Nucleus accumbens (tissue), 56 donors: ENCODE data around the gene MYO1H.
"Not testable (repeated sequence)": the region's sequence is repeated elsewhere in the genome, so short reads cannot be mapped to it uniquely, and the experiment has no call there.

Experiments
- DNase-seq, 56 donors: peaks; one replicate each; lab custom pipeline; 2025; lab: John Stamatoyannopoulos, UW

Gene MYO1H

DNA sequence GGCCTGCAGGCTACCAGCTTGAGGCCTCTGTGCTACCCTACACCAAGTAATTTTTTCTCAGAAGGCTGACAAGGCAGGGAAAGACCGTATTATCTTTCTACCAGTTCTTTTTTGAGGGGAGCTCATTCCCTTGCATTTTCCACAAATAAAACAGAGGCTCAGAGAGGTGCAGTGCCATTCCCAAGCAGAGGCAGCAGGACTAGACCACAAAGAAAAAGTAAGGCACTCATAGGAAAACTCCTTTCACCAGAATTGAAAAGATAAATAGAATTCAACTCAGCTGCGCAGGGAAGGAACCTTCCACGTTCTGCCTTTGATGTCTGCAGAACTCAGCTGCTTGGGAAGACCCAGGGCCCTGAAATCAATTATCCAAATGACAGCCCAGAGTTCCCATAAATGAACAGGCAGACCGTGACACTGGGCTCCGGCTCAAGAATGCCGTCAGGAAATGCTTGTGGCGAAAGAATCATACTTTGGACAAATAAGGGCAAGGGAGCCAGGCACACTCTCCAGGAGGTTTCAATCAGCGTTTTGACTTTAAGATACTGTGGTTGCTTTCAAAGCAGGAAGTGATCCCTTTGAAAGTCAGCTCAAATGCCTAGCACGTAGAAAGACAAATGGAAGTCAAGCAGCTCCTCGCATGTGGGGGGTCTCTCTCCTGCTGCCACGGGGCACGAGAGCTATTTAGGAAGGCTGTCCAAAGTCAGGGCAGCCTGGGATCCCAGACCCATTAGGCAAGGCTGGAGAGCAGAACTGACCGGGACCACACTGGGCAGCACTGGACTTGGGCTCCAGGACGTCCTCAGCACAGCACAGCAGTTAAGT lies 115.4 kb downstream of the MYO1H start:
- DNase-seq: peak in 3 of 56 donors; percentile 20 to 30 (median 25)

DNA sequence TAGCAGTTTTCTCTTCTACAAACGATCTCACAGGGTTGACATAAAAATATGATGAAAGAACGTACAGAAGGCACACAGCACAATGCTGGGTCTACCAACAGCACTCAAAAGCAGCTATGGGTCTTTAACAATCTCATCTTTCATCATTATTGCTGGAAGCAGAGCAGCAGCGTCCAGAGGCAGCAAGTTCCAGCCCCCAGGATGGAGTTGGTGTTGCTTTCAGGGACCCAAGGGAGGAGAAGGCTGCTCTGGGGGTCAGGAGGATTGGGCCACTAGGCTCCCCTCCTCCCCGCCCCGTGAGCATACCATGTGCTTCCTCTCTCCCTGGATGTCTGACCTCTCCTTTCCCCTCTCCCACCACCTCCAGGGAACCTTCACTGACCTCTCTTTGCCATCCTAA lies 116.1 kb downstream of the MYO1H start:
- no peak for DNase-seq

DNA sequence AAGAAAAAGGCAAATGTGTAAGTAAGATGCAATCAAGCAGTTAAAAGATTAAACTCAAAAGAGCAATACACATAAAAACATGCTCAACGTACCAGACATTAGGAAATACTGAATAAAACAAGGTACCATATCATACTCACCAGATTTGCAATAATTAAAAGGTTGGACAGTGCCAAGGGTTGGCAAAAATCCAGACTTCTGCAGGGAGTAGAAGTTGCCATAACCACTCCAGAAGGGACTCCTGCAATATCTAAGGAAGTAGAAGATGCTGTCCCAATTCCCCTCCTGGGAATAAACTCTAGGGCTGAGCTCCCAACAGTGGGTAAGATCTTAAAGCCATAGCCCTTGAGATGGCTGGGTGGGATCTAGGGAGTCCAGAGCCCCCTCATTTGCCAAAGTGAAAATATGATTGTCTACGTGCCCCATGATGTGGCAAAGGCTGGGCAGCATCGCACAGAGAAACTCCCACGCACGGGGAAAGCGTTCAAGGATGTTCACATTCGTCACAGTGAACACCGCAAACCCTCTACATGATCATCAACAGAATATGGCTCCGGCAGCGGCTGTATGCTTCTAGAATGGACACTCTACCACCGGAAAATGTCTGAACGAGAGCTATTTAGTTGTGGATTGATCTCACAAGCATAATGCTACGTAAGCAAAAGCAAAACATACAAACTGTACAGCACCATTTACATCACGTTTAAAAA lies 117.1 kb downstream of the MYO1H start:
- no peak for DNase-seq

DNA sequence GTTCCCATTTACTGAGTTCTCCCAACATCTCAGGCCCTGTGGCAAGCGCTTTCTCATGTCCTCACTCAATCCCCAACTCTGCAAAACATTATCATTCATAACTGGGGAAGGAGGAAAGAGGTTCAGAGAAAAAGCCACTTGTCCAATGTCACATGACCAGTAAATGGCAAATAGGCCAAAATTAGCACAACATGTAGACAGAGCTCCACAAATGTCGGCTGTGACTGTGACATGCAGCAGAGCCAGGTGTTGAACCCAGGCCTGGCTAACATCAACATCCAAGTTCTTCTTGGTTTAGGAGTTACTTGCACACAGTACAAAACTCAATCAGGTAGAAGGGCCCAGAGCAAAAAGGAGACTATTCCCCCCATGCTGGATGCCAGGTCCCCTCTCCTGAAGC lies 118.6 kb downstream of the MYO1H start:
- DNase-seq: no peak

DNA sequence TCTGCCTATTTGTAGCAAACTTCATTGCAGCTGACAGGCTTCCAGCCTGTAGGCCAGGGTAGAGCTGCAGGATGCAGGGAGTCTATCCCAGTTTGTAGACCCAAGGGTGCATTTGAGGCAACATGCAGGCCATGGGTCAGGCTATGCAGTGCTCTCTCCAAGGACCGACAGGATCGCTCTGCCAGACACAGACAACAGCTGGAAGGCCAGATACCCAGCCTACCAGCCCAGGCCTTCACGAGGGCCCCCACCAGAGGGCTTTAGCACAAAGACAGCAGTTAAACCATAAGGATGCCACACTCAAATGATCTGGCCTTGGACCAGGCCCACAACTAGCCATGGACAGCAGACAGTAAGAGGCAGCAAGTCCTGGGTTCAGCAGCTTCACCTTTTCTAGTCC lies 119.1 kb downstream of the MYO1H start:
- peak in 2 of 56 donors; percentile 8 to 14 for DNase-seq

DNA sequence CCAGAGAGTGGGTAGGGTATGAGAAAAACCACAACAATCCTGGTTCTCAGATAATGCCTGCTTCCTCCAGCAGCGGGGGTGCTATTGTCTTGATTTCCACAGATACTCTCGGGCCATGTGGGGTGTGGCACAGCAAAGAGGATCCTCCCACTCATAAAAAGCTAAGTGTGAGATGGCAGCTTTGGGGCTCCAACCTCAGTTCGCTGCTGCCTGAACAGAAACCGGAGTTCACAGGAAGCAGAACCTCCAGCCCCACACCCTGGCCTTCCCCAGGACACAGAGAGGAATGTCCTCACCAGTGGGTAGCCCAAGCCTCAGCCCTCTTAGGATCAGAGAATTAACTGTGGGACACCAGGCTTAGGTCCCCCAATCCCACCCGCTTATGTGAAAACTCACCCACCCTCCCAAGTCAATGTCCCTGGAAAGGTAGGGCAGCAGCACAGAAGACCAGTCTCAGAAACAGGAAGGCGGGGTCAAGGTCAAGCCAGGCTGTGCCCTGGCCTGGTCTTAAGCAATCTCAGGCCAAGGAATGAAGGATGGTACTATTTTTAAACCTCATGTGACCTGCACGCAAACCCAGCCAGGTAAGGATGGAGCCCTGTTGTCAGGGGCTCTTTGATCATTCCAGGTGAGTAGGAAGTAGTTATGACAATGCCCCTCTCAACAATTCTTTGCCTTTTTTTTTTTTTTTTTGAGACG lies 120.4 kb downstream of the MYO1H start:
- peak in 8 of 56 donors; percentile 7 to 50 (median 24) for DNase-seq

DNA sequence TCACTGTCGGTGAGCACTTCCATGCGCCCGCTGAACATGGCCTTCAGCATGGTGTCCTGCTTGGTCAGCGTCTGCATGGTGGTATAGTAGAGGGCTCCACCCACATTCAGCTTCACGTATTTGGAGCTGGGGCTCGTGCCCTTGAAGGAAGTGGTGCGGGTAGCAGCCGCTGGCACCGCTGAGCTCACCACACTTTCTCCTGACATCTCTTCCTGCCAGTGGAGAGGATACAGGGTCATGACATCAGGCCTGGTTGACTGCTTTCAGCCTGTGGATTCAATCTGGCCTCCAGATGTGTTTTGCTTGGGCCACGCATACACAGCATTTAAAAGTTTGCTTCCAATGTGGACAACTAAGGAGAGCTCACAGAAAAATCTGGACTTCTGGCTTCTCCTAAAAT lies 121.8 kb downstream of the MYO1H start:
- no peak for DNase-seq

DNA sequence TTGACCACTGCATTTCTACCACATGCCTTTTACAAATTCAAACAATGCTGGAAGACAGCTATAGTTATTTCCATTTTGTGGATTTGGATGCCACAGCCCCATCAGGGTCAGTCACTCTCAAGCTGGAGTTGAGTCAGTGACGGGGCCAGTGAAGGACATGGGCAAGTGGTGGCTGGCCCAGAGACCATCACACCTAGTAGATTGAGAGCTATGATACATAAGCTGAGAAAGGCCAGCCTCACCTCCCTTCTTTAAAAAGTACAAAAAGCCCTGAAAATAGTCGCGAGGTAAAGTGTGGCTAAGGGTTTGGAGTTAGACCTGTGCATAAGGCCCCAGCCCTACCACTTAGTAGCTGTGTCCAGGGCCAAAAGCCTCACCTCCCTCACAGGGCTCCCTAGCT lies 125.3 kb downstream of the MYO1H start:
- DNase-seq: no peak

DNA sequence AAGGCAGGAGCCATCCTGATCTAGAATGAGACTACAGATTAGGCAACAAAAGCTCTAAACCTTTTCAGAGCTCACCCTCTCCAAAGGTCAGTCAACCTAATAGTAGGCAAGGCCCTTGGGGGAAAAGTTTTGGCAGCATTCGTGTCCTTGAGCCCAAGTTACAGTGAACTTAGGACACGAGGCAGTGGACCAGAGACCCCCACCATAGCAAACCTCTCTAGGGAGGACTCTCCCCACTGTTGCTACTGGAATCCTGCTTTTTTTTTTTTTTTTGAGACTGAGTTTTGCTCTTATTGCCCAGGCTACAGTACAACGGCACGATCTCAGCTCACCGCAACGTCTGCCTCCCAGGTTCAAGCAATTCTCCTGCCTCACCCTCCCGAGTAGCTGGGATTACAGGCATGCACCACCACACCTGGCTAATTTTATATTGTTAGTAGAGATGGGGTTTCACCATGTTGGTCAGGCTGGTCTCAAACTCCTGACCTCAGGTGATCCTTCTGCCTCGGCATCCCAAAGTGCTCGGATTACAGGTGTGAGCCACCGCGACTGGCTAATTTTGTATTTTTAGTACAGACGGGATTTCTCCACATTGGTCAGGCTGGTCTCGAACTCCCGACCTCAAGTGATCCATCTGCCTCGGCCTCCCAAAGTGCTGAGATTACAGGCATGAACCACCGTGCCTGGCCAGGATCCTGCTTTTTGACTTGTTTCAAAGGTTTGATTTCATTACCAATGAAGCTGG lies 126.0 kb downstream of the MYO1H start:
- not testable (repeated sequence) for DNase-seq

DNA sequence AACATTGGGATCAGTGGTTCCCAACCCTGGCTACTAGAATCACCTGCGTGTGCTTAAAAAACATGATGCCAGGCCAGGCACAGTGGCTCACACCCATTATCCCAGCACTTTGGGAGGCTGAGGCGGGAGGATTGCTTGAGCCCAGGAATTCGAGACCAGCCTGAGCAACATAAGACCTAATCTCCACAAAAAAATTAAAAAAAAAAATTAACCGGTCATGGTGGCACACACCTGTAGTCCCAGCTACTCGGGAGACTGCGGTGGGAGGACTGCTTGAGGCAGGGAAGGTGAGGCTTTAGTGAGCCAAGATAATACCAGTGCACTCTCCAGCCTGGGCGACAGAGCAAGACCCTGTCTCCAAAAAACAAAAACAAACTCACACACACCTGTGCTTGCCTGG lies 127.4 kb downstream of the MYO1H start:
- no peak for DNase-seq

DNA sequence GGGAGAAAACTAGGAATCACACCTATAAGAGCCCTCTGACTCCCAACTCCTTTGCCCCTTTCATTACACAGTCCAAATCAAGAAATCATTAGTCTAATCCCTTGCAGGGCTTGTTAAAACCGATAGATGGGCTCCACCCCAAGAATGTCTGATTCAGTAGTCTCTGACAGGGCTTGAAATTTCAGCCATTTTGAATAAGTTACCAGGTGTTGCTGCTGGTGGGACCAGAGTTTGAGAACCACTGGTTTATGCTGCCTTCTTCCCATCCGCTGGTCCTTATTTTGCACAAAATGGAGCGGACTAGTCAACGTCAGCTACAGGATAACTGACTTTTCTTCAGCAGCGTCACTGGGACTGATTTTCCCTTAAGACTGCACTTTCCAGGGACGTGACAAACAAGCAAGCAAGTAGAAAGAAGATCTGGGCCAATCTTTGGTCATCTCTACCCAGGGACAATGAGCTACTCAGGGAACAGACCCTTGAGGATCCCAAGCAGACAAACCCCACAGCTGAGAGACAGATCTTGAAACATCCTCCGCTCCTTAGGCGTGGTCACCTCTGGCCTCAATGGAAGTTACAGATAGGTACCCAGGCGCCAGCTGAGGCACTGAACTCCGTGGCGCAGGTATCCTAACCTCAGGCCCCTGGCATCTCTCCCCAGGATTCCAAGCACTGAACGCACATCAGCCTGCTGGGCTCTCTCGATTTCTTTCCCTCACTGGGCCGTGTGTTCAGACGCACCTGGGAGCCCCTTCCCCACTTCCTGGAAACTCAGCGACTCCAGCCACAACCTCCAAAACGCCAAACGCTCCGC lies 128.5 kb downstream of the MYO1H start:
- no peak for DNase-seq

DNA sequence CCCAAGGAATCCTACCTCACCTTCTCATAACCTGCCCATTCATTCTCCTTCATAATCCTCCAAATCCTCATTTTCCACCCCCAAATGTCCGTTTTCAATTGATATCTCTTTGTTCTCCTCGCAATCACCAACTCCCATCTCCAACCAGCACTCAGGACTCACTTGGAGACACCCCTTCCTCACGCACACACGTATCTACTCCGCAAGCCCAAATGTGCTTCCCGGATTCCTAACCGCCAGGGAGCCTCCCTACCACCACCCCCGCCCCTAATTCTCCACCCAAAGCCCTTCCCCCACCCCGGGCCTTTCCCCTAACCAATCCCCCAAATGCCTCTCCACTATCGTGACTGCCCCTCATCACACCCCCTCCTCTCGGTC lies 129.1 kb downstream of the MYO1H start:
- DNase-seq: peak in 2 of 56 donors; percentile 46 to 48

DNA sequence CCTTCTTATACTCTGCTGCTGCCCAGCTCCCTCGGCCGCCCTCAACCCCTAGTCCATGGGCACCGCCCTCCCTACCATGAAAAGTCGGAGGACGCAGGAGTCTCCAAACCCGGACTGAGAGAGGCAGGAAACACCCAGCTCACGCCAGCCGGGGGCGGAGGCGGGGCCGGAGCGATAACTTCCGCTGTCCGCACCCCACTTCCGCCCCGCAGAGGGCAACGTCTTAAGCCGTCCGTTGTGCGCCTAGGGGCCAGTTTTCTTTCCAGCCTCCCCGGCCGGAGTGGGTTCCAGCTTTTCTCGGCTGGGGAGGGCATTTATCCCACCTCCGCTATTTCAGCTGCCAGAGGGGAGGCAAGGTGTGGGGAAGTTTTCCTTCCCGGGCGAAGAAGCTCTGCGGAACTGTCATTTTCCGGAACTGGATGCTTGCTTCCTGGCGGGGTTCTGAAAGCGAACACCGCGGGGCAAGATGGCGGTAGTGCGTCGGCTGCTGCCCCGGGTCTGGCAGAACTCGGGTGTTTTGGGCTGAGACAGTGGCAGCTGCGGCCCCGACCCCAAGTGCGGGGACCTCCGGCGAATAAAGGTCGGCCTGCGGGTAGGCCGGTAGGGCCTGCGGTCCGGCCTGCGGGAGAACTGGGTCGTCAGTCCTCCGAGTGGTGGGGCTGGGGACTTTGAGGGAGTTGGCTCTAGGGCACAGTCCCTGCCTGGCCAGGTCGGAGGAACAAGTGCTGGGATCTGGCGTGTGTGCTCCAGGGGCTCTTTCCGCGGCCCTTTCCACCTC lies 129.7 kb downstream of the MYO1H start, which contains the start of the genes KCTD10 and UBE3B:
TSS of gene KCTD10 (minus strand) at position 116 of the 778 bp plus-strand sequence. CDS start at position 78, 38 bp downstream.
TSS of gene UBE3B (plus strand) at position 450 of the 778 bp plus-strand sequence. CDS start 5,918 bp downstream, outside the sequence.
- peak in 54 of 56 donors; percentile 43 to 94 (median 82) for DNase-seq

DNA sequence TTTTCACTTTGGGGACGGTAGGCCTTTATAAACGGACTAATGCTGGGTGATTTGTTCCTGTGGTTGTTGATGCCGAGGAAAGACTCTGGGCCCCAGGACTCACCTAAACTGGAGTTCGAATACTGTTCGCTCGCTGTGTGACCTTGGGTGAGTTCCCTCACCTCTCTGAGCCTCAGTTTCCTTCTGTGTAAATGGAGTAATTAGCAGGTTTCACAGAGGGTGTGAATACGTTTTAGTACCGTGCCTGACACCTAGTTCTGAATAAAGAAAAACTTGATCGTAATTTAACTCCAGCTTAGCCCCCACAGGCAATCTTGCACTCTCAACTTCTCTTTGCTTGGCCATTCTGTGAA lies 130.2 kb downstream of the MYO1H start:
- DNase-seq: no peak

DNA sequence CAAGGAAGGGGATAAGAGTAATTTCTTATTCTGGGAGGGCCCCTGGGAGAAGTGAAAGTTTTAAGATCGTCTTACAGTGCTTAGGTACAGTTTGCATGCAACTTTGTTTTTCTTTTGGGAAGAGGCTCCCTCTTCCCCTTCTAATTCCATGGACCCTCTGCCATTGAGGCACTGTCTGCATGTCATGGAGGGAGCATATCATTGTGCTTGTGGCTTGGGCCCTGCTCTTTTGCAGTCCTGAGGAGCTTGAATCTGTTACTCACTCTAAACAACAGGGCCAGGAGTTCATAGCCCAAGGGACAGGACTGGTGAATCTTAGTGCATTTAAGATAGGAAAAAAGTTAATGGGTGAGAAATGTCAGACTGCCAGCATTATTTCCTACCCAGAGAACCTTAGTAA lies 132.1 kb downstream of the MYO1H start:
- DNase-seq: no peak

DNA sequence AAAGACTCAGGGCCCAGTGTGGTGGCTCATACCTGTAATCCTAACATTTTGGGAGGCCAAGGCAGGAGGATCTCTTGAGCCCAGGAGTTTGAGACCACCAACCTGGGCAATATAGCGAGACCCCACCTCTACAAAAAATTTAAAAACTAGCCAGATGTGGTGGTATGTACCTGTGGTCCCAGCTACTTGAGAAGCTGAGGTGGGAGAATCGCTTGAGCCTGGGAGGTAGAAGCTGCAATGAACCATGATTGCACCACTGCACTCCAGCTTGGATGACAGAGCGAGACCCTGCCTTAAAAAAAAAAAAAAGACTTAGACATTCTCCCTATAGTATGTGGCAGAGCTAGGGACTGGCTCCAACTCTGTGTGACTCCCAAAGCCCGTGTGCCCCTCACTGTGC lies 132.7 kb downstream of the MYO1H start:
- no peak for DNase-seq

DNA sequence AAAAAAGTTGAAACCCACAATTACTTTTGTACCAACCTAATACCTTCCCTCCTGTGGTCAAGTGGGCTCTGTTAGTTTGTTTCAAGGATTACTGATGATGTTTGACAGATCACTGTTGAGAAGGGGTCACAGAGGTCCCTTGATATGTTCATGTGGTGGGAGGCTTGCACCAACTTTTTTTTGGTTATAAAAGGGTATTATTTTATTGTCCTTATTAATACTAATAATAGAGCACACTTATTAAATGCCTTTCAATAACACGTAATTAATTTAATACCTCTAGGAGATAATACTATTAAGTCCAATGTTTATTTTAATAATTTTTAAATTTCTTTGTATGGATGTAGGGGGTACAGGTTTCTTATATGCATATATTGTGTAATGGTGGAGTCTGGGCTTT lies 134.2 kb downstream of the MYO1H start:
- DNase-seq: no peak

DNA sequence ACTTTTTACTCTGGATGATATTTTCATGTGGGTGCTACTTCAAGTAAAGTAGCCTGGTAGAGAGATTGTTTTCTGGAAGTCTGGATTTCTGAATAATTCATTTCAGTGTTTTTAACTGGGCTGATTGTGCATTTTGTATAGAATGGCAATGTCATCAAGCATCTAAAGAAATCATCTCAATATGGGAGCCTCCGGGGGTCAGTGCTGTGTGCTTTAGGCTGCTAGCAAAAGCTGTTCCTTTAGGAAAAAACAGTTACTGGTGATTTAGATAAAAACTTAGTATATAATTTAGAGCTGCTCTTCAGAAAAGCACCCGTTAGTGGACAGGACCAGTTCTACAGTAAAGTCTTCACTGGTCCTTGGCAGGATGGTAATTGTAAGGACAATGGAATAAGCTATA lies 134.8 kb downstream of the MYO1H start:
- DNase-seq: no peak

DNA sequence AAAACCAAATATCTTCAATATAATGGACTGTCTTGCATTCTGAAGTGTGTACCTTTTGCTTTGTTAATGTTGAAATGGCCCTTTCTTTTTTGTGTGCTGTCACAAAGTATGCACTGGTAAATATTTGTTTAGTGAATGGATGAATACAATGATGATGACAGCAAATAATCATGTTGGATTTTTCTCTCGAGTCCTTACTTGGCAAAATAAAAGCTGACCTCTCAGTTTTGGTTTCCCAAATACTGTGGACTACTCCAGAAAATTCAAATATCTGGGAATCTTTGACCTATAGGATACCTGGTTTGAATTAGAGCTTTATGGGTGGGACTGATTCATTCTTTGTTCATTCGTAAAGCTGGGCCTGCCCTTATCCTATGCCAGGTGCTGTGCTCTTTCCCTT lies 135.2 kb downstream of the MYO1H start:
- DNase-seq: no peak
